Stomach smooth muscle (tissue), 2 donors: Measurements from ENCODE around the gene RANGAP1.

Source experiments
- H3K27ac ChIP-seq: one replicate; pipeline ENCODE4 v1.7.0; 2013; ENCODE audit warnings: mild to moderate bottlenecking, low read length, inconsistent platforms
- H3K27me3 ChIP-seq, 2 donors: one replicate each; pipeline ENCODE4 v1.7.0; 2013; ENCODE audit warnings: low read length in 2 of 2; ENCODE audit not compliant: insufficient read depth in 2 of 2, control insufficient read depth in 1 of 2
- H3K36me3 ChIP-seq, 2 donors: one replicate each; pipeline ENCODE4 v1.7.0; 2013; ENCODE audit warnings: low read length in 2 of 2; ENCODE audit not compliant: control insufficient read depth in 2 of 2, insufficient read depth in 2 of 2
- H3K4me1 ChIP-seq: one replicate; pipeline ENCODE4 v1.7.0; 2013; ENCODE audit warnings: low read length; ENCODE audit not compliant: control insufficient read depth, insufficient read depth
- H3K4me3 ChIP-seq, 2 donors: one replicate each; pipeline ENCODE4 v1.7.0; 2013; ENCODE audit warnings: low read length in 2 of 2
- H3K9ac ChIP-seq, 2 donors: one replicate each; pipeline ENCODE4 v1.7.0; 2013; ENCODE audit warnings: low read length in 2 of 2, mild to moderate bottlenecking in 1 of 2
- H3K9me3 ChIP-seq, 2 donors: one replicate each; pipeline ENCODE4 v1.7.0; 2013; ENCODE audit warnings: low read length in 2 of 2; ENCODE audit not compliant: control insufficient read depth in 2 of 2
- donor health status: healthy.
- donor health status: Pancreatic carcinoma.

The RANGAP1 gene

GRCh38 chr22:41285820-41286638 lies at the start of gene RANGAP1:
Gene RANGAP1, minus strand, starts transcription at chr22:41286187. Its CDS starts 5,143 bp downstream, at chr22:41281044.
- Histone ChIP-seq H3K27ac (peak within 1 kb of the TSS; percentile 67), H3K36me3 (peaks cover 3 to 8% of the 10 kb centered on the region in 2 donors), H3K9me3 (no peaks in the 10 kb centered on the region), H3K4me3 (peak within 1 kb of the TSS; percentile 84 to 91), H3K4me1 (peaks cover 7% of the 10 kb centered on the region), H3K9ac (peak within 1 kb of the TSS; percentile 74 to 88), H3K27me3 (no peaks in the 10 kb centered on the region)

GRCh38 chr22:41334951-41335635 lies 49.1 kb upstream of the RANGAP1 start:
- Histone ChIP-seq H3K27ac (no peak overlapping the region), H3K27me3 (no peaks in the 10 kb centered on the region), H3K4me1 (no peaks in the 10 kb centered on the region), H3K9me3 (no peaks in the 10 kb centered on the region), H3K9ac (no peak overlapping the region), H3K4me3 (no peak overlapping the region), H3K36me3 (peaks cover 48 to 50% of the 10 kb centered on the region in 2 donors)

- Histone ChIP-seq H3K36me3 (peaks cover 46 to 48% of the 10 kb centered on the region in 2 donors), H3K9me3 (no peaks in the 10 kb centered on the region), H3K9ac (no peak overlapping the region), H3K27me3 (no peaks in the 10 kb centered on the region), H3K27ac (no peak overlapping the region), H3K4me3 (no peak overlapping the region), H3K4me1 (no peaks in the 10 kb centered on the region)
These were observed 48.2 kb upstream of the RANGAP1 start for GRCh38 chr22:41334215-41334614.

- H3K27ac ChIP-seq: no peak overlapping the region
- no peaks in the 10 kb centered on the region for H3K9me3 ChIP-seq
- H3K27me3 ChIP-seq: no peaks in the 10 kb centered on the region
- no peak overlapping the region for H3K9ac ChIP-seq
- H3K36me3 ChIP-seq: peaks cover 41 to 44% of the 10 kb centered on the region in 2 donors
- no peak overlapping the region for H3K4me3 ChIP-seq
- H3K4me1 ChIP-seq: no peaks in the 10 kb centered on the region
These were observed 47.8 kb upstream of the RANGAP1 start for GRCh38 chr22:41333806-41334205.

- no peaks in the 10 kb centered on the region for H3K27me3 ChIP-seq
- H3K9me3 ChIP-seq: no peaks in the 10 kb centered on the region
- no peak overlapping the region for H3K4me3 ChIP-seq
- H3K36me3 ChIP-seq: peaks cover 45 to 52% of the 10 kb centered on the region in 2 donors
- H3K9ac ChIP-seq: no peak overlapping the region
- no peak overlapping the region for H3K27ac ChIP-seq
- no peaks in the 10 kb centered on the region for H3K4me1 ChIP-seq
These were observed 46.4 kb upstream of the RANGAP1 start for GRCh38 chr22:41332217-41332939.

- Histone ChIP-seq H3K9me3 (no peaks in the 10 kb centered on the region), H3K36me3 (peaks cover 57 to 67% of the 10 kb centered on the region in 2 donors), H3K27me3 (no peaks in the 10 kb centered on the region), H3K9ac (no peak overlapping the region), H3K4me3 (no peak overlapping the region), H3K27ac (no peak overlapping the region), H3K4me1 (no peaks in the 10 kb centered on the region)
These were observed 44.2 kb upstream of the RANGAP1 start for GRCh38 chr22:41330169-41330568.

GRCh38 chr22:41327124-41327523 lies 41.1 kb upstream of the RANGAP1 start:
- Histone ChIP-seq H3K36me3 (peaks cover 51 to 59% of the 10 kb centered on the region in 2 donors), H3K27ac (no peak overlapping the region), H3K4me3 (no peak overlapping the region), H3K4me1 (no peaks in the 10 kb centered on the region), H3K9ac (no peak overlapping the region), H3K27me3 (no peaks in the 10 kb centered on the region), H3K9me3 (no peaks in the 10 kb centered on the region)

- no peak overlapping the region for H3K27ac ChIP-seq
- H3K36me3 ChIP-seq: peaks cover 47 to 51% of the 10 kb centered on the region in 2 donors
These were observed 39.0 kb upstream of the RANGAP1 start for GRCh38 chr22:41324821-41325528.

GRCh38 chr22:41320416-41321240 lies 34.6 kb upstream of the RANGAP1 start:
- H3K27ac ChIP-seq: no peak overlapping the region
- H3K9ac ChIP-seq: no peak overlapping the region
- no peaks in the 10 kb centered on the region for H3K4me1 ChIP-seq
- H3K9me3 ChIP-seq: no peaks in the 10 kb centered on the region
- H3K27me3 ChIP-seq: no peaks in the 10 kb centered on the region
- peaks cover 20% of the 10 kb centered on the region in 2 donors for H3K36me3 ChIP-seq
- H3K4me3 ChIP-seq: no peak overlapping the region

More at GRCh38 chr22:41324821-41325528, 39.0 kb upstream of the RANGAP1 start:
- Histone ChIP-seq H3K4me3 (no peak overlapping the region), H3K27me3 (no peaks in the 10 kb centered on the region), H3K4me1 (no peaks in the 10 kb centered on the region), H3K9me3 (no peaks in the 10 kb centered on the region), H3K9ac (no peak overlapping the region)
